Measurements from ENCODE around the gene PAGE3.

PAGE3 gene

DNA sequence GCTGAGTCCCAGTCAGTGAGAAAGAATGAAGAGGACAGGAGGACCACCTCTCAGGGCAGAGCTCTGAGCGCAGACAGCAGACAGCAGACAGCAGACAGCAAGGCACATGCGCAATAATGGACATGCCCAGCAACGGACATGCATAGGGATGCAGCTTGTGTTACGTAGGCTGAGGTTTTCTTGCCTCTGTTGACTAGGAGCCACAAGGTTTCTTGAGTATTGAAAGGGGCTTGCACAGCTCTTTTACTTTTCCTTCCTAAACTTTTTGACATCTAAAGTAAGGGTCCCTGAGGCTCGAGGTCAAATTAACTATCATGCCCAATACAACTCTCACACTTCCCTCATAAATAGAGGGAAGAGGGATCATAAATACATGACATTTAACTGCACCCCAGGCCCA is at the start of gene PAGE3:
PAGE3 (minus strand) TSS at position 101 of the 400 bp plus-strand sequence. CDS start 1,013 bp downstream, outside the sequence.
- WGBS (ENCODE audit: insufficient coverage, insufficient read length) = no CpG with 5 or more reads among the region's 5 CpGs
- H3K9me3 ChIP-seq (ENCODE audit: control insufficient read depth, insufficient read depth, low read length) = no peaks in the 10 kb centered on the region
- DNase-seq (ENCODE audit: low read depth, low spot score) = no peak
- H3K27ac ChIP-seq (ENCODE audit: low read length) = no peak within 1 kb of the TSS
- H3K27me3 ChIP-seq (ENCODE audit: control insufficient read depth, insufficient read depth, low read length) = no peaks in the 10 kb centered on the region
- H3K4me1 ChIP-seq (ENCODE audit: control insufficient read depth, insufficient read depth, low read length) = no peaks in the 10 kb centered on the region
- no peak within 1 kb of the TSS for H3K4me3 ChIP-seq (ENCODE audit: low read length)
- no peaks in the 10 kb centered on the region for H3K36me3 ChIP-seq (ENCODE audit: control insufficient read depth, insufficient read depth, low read length)

GRCh38 chrX:55312655-55313054 is 47.9 kb upstream of the PAGE3 start:
- Histone ChIP-seq H3K9me3 (ENCODE audit: control insufficient read depth, insufficient read depth, low read length) (no peaks in the 10 kb centered on the region; the same call in 1 of the 2 replicates), H3K4me3 (ENCODE audit: low read length) (no peak overlapping the region), H3K4me1 (ENCODE audit: control insufficient read depth, insufficient read depth, low read length) (no peaks in the 10 kb centered on the region), H3K36me3 (ENCODE audit: control insufficient read depth, insufficient read depth, low read length) (no peaks in the 10 kb centered on the region), H3K27ac (ENCODE audit: low read length) (no peak overlapping the region), H3K27me3 (ENCODE audit: control insufficient read depth, insufficient read depth, low read length) (no peaks in the 10 kb centered on the region)
- no peak for DNase-seq (ENCODE audit: low read depth, low spot score)

DNA sequence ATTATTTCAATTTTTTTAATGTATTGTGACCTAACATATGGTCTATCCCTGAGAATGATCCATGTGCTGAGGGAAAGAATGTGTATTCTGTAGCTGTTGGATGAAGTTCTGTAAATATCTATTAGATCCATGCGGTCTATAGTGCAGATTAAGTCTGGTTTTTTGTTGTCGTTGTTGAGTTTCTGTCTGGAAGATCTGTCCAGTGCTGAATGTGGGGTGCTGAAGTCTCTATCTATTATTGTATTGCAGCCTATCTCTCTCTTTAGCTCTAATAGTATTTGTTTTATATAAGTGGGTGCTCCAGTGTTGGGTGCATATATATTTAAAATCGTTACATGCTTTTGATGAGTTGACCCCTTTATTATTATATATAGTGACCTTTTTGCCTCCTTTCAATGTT is 26.2 kb upstream of the PAGE3 start:
- WGBS (ENCODE audit: insufficient coverage, insufficient read length) = no CpG with 5 or more reads among the region's 3 CpGs
- Histone ChIP-seq H3K27ac (ENCODE audit: low read length) (no peak overlapping the region), H3K9me3 (ENCODE audit: control insufficient read depth, insufficient read depth, low read length) (no peaks in the 10 kb centered on the region), H3K4me1 (ENCODE audit: control insufficient read depth, insufficient read depth, low read length) (no peaks in the 10 kb centered on the region), H3K36me3 (ENCODE audit: control insufficient read depth, insufficient read depth, low read length) (no peaks in the 10 kb centered on the region), H3K4me3 (ENCODE audit: low read length) (no peak overlapping the region), H3K27me3 (ENCODE audit: control insufficient read depth, insufficient read depth, low read length) (no peaks in the 10 kb centered on the region)
- DNase-seq (ENCODE audit: low read depth, low spot score) = no peak

DNA sequence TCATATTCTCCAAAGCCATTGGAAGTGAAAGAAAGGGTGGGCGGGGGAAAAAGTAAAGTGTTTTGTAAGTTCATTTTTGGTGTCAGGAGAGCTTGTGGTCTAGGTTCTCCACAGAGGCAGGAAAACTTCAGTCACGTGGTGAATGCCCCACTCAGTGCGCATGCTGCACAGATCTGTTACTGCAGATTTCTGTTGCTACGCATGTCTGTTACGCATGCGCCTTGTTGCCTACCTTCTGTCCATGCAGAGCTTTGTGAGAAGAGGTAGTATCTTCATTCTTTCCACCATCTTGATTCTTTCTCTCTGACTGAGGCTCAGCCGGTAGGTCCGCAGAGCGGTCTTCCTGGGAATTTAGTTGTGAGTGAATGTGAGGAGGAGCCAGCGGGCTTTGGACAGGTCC is 15.1 kb upstream of the PAGE3 start:
- Histone ChIP-seq H3K27ac (ENCODE audit: low read length) (no peak overlapping the region), H3K4me1 (ENCODE audit: control insufficient read depth, insufficient read depth, low read length) (no peaks in the 10 kb centered on the region), H3K4me3 (ENCODE audit: low read length) (no peak overlapping the region), H3K9me3 (ENCODE audit: control insufficient read depth, insufficient read depth, low read length) (no peaks in the 10 kb centered on the region), H3K27me3 (ENCODE audit: control insufficient read depth, insufficient read depth, low read length) (no peaks in the 10 kb centered on the region), H3K36me3 (ENCODE audit: control insufficient read depth, insufficient read depth, low read length) (no peaks in the 10 kb centered on the region)
- WGBS (ENCODE audit: insufficient coverage, insufficient read length) = no CpG with 5 or more reads among the region's 10 CpGs
- no peak for DNase-seq (ENCODE audit: low read depth, low spot score)

GRCh38 chrX:55260806-55261205 is 3.9 kb downstream of the PAGE3 start:
- no peak for DNase-seq (ENCODE audit: low read depth, low spot score)
- Histone ChIP-seq H3K9me3 (ENCODE audit: control insufficient read depth, insufficient read depth, low read length) (no peaks in the 10 kb centered on the region), H3K27ac (ENCODE audit: low read length) (no peak overlapping the region), H3K27me3 (ENCODE audit: control insufficient read depth, insufficient read depth, low read length) (no peaks in the 10 kb centered on the region), H3K4me1 (ENCODE audit: control insufficient read depth, insufficient read depth, low read length) (no peaks in the 10 kb centered on the region), H3K36me3 (ENCODE audit: control insufficient read depth, insufficient read depth, low read length) (no peaks in the 10 kb centered on the region), H3K4me3 (ENCODE audit: low read length) (no peak overlapping the region)
- WGBS (ENCODE audit: insufficient coverage, insufficient read length) = no CpG with 5 or more reads among the region's 2 CpGs

DNA sequence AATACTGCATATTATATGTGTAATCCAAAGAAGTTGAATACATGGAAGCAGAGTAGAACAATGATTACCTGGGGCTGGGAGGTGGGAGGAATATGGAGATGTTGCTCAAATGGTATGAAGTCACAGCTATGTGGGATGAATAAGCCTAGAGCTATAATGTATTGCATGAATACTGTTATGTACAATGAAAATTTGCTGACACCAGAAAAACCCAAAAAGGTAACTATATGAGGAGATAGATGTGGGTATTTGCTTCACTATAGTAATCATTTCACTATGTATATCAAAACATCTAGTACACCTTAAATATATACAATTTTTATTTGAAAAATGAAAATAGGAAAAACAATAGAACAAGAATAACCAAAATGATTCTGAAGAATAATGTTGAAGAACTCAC is 11.2 kb downstream of the PAGE3 start:
- Histone ChIP-seq H3K4me1 (ENCODE audit: control insufficient read depth, insufficient read depth, low read length) (no peaks in the 10 kb centered on the region), H3K27me3 (ENCODE audit: control insufficient read depth, insufficient read depth, low read length) (no peaks in the 10 kb centered on the region), H3K9me3 (ENCODE audit: control insufficient read depth, insufficient read depth, low read length) (no peaks in the 10 kb centered on the region), H3K4me3 (ENCODE audit: low read length) (no peak overlapping the region), H3K27ac (ENCODE audit: low read length) (no peak overlapping the region), H3K36me3 (ENCODE audit: control insufficient read depth, insufficient read depth, low read length) (no peaks in the 10 kb centered on the region)
- DNase-seq (ENCODE audit: low read depth, low spot score) = no peak

DNA sequence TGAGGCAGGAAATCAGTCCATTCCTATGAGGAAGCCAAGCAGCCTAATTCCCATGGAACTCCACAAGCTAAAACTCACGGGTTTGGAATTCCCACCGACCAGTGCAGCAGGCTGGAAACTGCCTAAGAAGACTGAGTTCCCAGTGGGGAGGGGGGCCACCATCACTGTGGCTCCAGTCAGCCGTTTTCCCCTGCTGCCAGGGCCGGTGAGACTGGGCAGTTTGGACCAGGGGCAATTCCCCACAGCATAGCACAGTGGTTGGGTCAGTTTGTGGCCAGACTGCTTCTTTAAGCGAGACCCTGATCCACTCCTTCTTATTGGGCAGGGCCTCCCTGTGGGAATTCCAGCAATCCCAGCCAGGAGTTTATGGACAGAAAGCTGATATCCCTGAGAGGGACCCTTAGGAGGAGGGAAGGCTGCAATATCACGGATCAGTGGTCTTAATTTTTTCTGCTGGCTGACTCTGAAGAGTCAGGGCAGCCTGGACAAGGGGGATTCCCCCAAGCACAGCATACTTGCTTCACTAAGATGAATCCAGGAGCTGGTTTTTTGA is 23.9 kb downstream of the PAGE3 start:
- no peak overlapping the region for H3K4me3 ChIP-seq (ENCODE audit: low read length)
- no CpG with 5 or more reads among the region's 6 CpGs for WGBS (ENCODE audit: insufficient coverage, insufficient read length)
- no peak overlapping the region for H3K27ac ChIP-seq (ENCODE audit: low read length)
- no peaks in the 10 kb centered on the region for H3K9me3 ChIP-seq (ENCODE audit: control insufficient read depth, insufficient read depth, low read length)
- DNase-seq (ENCODE audit: low read depth, low spot score) = no peak
- no peaks in the 10 kb centered on the region for H3K36me3 ChIP-seq (ENCODE audit: control insufficient read depth, insufficient read depth, low read length)
- H3K4me1 ChIP-seq (ENCODE audit: control insufficient read depth, insufficient read depth, low read length) = no peaks in the 10 kb centered on the region
- no peaks in the 10 kb centered on the region for H3K27me3 ChIP-seq (ENCODE audit: control insufficient read depth, insufficient read depth, low read length)

DNA sequence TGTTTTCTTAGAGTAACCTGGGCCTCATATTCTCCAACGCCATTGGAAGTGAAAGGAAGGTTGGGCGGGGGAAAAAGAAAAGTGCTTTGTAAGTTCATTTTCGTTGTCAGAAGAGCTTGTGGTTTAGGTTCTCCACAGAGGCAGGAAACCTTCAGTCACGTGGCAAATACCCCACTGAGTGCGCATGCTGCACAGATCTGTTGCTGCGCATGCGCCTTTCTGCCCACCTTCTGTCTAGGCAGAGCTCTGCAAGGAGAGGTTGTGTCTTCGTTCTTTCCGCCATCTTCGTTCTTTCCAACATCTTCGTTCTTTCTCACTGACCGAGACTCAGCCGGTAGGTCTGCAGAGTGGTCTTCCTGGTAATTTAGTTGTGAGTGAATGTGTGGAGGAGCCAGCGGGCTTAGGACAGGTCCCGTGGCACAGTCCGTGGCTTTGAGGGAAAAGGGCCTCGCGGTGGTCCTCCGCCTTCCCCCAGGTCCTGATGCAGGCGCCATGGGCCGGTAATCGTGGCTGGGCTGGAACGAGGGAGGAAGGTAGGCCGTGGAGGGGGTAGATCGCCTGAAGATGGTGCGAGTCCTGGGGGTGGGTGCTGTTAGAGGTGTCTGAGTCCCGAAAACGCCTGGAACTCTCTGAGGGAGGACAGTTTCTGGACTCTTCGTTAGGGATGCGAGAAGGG is 44.5 kb downstream of the PAGE3 start, which contains the start of gene PAGE5:
PAGE5 (plus strand) TSS at position 228 of the 676 bp plus-strand sequence. CDS start 1,037 bp downstream, outside the sequence.
- H3K27ac ChIP-seq (ENCODE audit: low read length) = no peak within 1 kb of the TSS
- H3K9me3 ChIP-seq (ENCODE audit: control insufficient read depth, insufficient read depth, low read length) = no peaks in the 10 kb centered on the region
- DNase-seq (ENCODE audit: low read depth, low spot score) = no peak
- no peak within 1 kb of the TSS for H3K4me3 ChIP-seq (ENCODE audit: low read length)
- H3K36me3 ChIP-seq (ENCODE audit: control insufficient read depth, insufficient read depth, low read length) = no peaks in the 10 kb centered on the region
- no CpG with 5 or more reads among the region's 30 CpGs for WGBS (ENCODE audit: insufficient coverage, insufficient read length)
- H3K27me3 ChIP-seq (ENCODE audit: control insufficient read depth, insufficient read depth, low read length) = no peaks in the 10 kb centered on the region
- H3K4me1 ChIP-seq (ENCODE audit: control insufficient read depth, insufficient read depth, low read length) = no peaks in the 10 kb centered on the region

GRCh38 chrX:55213381-55213780 is 51.3 kb downstream of the PAGE3 start:
- Histone ChIP-seq H3K4me1 (ENCODE audit: control insufficient read depth, insufficient read depth, low read length) (no peaks in the 10 kb centered on the region), H3K27ac (ENCODE audit: low read length) (no peak overlapping the region), H3K36me3 (ENCODE audit: control insufficient read depth, insufficient read depth, low read length) (no peaks in the 10 kb centered on the region), H3K9me3 (ENCODE audit: control insufficient read depth, insufficient read depth, low read length) (no peaks in the 10 kb centered on the region), H3K27me3 (ENCODE audit: control insufficient read depth, insufficient read depth, low read length) (no peaks in the 10 kb centered on the region), H3K4me3 (ENCODE audit: low read length) (no peak overlapping the region)
- DNase-seq (ENCODE audit: low read depth, low spot score) = no peak
- WGBS (ENCODE audit: insufficient coverage, insufficient read length) = no CpG with 5 or more reads among the region's 3 CpGs

- no peaks in the 10 kb centered on the region for H3K27me3 ChIP-seq (ENCODE audit: control insufficient read depth, insufficient read depth, low read length)
- no peaks in the 10 kb centered on the region for H3K4me1 ChIP-seq (ENCODE audit: control insufficient read depth, insufficient read depth, low read length)
- H3K27ac ChIP-seq (ENCODE audit: low read length) = no peak overlapping the region
- WGBS (ENCODE audit: insufficient coverage, insufficient read length) = no CpG with 5 or more reads among the region's 13 CpGs
- no peak for DNase-seq (ENCODE audit: low read depth, low spot score)
- H3K9me3 ChIP-seq (ENCODE audit: control insufficient read depth, insufficient read depth, low read length) = no peaks in the 10 kb centered on the region
- no peaks in the 10 kb centered on the region for H3K36me3 ChIP-seq (ENCODE audit: control insufficient read depth, insufficient read depth, low read length)
- no peak overlapping the region for H3K4me3 ChIP-seq (ENCODE audit: low read length)
Observed at GRCh38 chrX:55210931-55211677, 53.6 kb downstream of the PAGE3 start.

Data from iPS DF 6.9 (cell line).